ENCODE measurements around the gene PKD1. TPM values are rescaled to one million over a fixed set of nuclear protein-coding genes. Genes with fewer than 3 reads are reported as not detected.

The PKD1 gene
- total and polyA plus RNA-seq, 3 donors from 2014 or later: 83.4 to 337 (median 323) TPM

DNA sequence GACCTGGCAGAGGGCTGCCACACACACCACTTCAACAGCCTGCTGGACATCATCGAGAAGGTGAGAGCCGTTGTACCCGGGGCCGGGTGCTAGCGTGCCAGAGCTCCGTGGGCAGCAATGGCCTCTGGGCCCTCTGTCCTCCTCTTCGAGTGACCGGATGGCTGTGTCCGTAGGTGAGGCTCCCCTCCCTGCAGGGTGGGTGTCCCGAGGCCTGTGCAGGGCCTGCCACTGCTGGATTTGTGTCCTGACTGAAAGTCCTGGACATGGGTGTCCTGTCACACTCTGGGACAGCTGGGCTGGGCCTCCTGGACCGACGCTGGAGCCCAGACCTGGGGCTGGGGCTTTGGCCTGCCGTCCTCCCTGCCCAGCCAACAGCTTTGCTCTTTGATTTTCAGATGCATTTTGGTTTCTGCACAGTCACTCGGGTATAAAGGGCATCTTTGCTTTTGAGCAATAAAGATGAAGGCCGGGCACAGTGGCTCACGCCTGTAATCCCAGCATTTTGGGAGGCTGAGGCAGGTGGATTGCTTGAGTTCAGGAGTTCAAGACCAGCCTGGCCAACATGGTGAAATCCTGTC, 71.2 kb downstream of the PKD1 start:
- TF ChIP-seq, protein P1, sequence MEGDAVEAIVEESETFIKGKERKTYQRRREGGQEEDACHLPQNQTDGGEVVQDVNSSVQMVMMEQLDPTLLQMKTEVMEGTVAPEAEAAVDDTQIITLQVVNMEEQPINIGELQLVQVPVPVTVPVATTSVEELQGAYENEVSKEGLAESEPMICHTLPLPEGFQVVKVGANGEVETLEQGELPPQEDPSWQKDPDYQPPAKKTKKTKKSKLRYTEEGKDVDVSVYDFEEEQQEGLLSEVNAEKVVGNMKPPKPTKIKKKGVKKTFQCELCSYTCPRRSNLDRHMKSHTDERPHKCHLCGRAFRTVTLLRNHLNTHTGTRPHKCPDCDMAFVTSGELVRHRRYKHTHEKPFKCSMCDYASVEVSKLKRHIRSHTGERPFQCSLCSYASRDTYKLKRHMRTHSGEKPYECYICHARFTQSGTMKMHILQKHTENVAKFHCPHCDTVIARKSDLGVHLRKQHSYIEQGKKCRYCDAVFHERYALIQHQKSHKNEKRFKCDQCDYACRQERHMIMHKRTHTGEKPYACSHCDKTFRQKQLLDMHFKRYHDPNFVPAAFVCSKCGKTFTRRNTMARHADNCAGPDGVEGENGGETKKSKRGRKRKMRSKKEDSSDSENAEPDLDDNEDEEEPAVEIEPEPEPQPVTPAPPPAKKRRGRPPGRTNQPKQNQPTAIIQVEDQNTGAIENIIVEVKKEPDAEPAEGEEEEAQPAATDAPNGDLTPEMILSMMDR (IDR thresholded peaks at IDR 0.05): no peak
- 88 to 91% methylated on average over 4 to 16 of the region's 16 CpGs for WGBS, 2 donors
- intact Hi-C loops (cut with DNase I; ENCODE audit: low total_unique reads): no loop called here
- H3K4me3 ChIP-seq: no peak overlapping the region
- no peaks in the 10 kb centered on the region for H3K4me1 ChIP-seq
- no peaks in the 10 kb centered on the region for H3K36me3 ChIP-seq (ENCODE audit: low read depth, missing control alignments)
- no peak for DNase-seq
- no peaks in the 10 kb centered on the region for H3K9me3 ChIP-seq
- H3K27ac ChIP-seq: no peak overlapping the region
- H3K27me3 ChIP-seq: no peaks in the 10 kb centered on the region

DNA sequence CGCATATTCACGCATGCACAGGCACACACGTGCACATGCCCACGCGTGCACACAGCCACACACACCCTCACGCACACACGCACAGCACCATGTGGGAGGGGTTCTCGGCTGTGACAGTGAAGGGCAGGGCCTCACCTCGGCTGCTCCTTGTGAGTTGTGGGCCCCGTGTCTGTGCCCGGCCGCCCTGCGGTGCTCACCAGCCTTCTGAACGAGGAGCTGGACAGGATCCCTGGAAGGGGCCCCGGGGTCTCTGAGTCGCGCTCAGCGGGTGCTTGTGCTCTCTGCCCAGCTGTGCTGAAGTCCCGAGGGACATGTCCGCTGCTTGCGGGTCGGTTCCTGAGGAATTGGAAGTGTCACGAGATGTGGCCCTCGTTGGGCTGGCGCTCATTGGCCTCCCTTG, 71.8 kb downstream of the PKD1 start:
- TF ChIP-seq POLR2A (IDR thresholded peaks at IDR 0.05): no peak
- TF ChIP-seq, protein P1 (IDR thresholded peaks at IDR 0.05): no peak
- no peak overlapping the region for H3K27ac ChIP-seq
- 95 to 96% methylated on average over 9 to 25 of the region's 25 CpGs for WGBS, 2 donors

DNA sequence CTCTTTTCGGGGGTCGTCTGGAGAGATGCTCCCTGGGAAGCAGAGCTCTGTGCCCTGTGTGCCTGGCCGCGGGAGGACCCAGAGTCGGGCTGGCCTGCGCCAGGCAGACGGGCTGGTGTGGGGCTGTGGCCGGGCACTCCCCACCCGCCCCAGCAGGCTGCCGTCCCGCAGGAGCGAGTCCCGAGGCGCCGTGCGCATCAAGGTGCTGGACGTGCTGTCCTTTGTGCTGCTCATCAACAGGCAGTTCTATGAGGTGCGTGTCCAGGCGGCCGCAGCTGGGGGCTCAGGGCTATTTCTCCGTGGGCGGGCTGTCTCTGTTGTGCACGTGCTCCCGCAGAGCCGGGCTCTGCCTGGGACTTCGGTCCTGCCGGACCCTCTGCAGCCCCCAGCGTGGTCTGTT, 72.9 kb downstream of the PKD1 start:
- Histone ChIP-seq H3K27ac (no peak overlapping the region), H3K9me3 (no peaks in the 10 kb centered on the region), H3K4me1 (no peaks in the 10 kb centered on the region), H3K4me3 (no peak overlapping the region), H3K36me3 (ENCODE audit: low read depth, missing control alignments) (no peaks in the 10 kb centered on the region), H3K27me3 (no peaks in the 10 kb centered on the region)
- no peak for TF ChIP-seq POLR2A (IDR thresholded peaks at IDR 0.05)
- TF ChIP-seq, protein P1 (IDR thresholded peaks at IDR 0.05): no peak
- DNase-seq: no peak
- intact Hi-C loops (cut with DNase I; ENCODE audit: low total_unique reads): no loop called here
- WGBS, 2 donors: 87 to 94% methylated on average over 12 to 28 of the region's 28 CpGs

More for the DNA sequence above, 71.8 kb downstream of the PKD1 start:
- no peak for DNase-seq
- no peaks in the 10 kb centered on the region for H3K36me3 ChIP-seq (ENCODE audit: low read depth, missing control alignments)
- H3K9me3 ChIP-seq: no peaks in the 10 kb centered on the region
- intact Hi-C loops (cut with DNase I; ENCODE audit: low total_unique reads): no loop called here
- H3K4me3 ChIP-seq: no peak overlapping the region
- no peaks in the 10 kb centered on the region for H3K4me1 ChIP-seq
- H3K27me3 ChIP-seq: no peaks in the 10 kb centered on the region

GRCh38 chr16:2061526-2061925, 74.2 kb downstream of the PKD1 start:
- Histone ChIP-seq H3K27ac (no peak overlapping the region), H3K4me1 (no peaks in the 10 kb centered on the region), H3K36me3 (ENCODE audit: low read depth, missing control alignments) (no peaks in the 10 kb centered on the region), H3K9me3 (no peaks in the 10 kb centered on the region), H3K27me3 (no peaks in the 10 kb centered on the region), H3K4me3 (no peak overlapping the region)
- 88 to 100% methylated on average over 3 to 13 of the region's 13 CpGs for WGBS, 2 donors
- TF ChIP-seq, protein P1 (IDR thresholded peaks at IDR 0.05): no peak
- TF ChIP-seq POLR2A (IDR thresholded peaks at IDR 0.05): no peak
- intact Hi-C loops (cut with DNase I; ENCODE audit: low total_unique reads): no loop called here
- no peak for DNase-seq

DNA sequence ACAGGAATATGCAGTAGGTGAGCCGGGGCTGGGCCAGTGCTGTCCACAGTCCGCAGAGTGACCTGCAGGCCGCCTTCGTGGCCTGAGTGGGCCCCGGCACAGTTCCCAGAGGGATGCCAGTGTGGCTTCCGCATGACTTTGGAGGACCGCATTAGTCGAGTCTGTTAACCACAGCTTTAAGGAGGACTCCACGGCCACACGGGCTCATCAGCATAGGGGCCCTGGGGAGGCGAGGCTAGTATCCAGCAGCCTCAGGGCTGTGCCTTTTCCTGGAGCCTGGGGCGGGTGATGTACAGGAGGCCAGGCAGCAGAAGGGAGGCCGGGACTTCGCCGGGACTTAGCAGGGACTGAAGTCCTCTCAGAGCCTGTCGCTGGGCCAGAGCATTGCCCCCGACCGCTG, 74.7 kb downstream of the PKD1 start:
- TF ChIP-seq, protein P1 (IDR thresholded peaks at IDR 0.05): no peak
- no peak for TF ChIP-seq POLR2A (IDR thresholded peaks at IDR 0.05)
- Histone ChIP-seq H3K4me1 (no peaks in the 10 kb centered on the region), H3K27me3 (no peaks in the 10 kb centered on the region), H3K4me3 (no peak overlapping the region), H3K9me3 (no peaks in the 10 kb centered on the region), H3K36me3 (ENCODE audit: low read depth, missing control alignments) (no peaks in the 10 kb centered on the region), H3K27ac (no peak overlapping the region)
- no peak for DNase-seq
- 93 to 94% methylated on average over 3 to 18 of the region's 18 CpGs for WGBS, 2 donors
- intact Hi-C loops (cut with DNase I; ENCODE audit: low total_unique reads): no loop called here
